Panc1 (cell line): ENCODE results near the gene C2orf80. TPM values are rescaled to one million over a fixed set of nuclear protein-coding genes. Genes with fewer than 3 reads are reported as not detected.

Experiments
- ATAC-seq: fragments of 200-7000 bp; cut with Tn5 transposase; 2 replicates; pipeline ENCODE4 v1.9.1; 2020; ENCODE audit warnings: mild to moderate bottlenecking, moderate library complexity
- Bru-seq: library from RNA; stranded (reverse); fragments of 400-500 nt; gene quantifications from one replicate; lab custom pipeline; 2021; lab: Mats Ljungman, UMichigan
- BruChase-seq, 2 experiments: library from RNA; stranded (reverse); fragments of 400-500 nt; gene quantifications; one replicate each; lab custom pipeline; 2021; lab: Mats Ljungman, UMichigan
- BruUV-seq: library from RNA; stranded (reverse); fragments of 400-500 nt; replicated peaks from 2 replicates; lab custom pipeline; 2021; lab: Mats Ljungman, UMichigan
- CTCF ChIA-PET: fragments of 300-600 bp; sonication (Branson Sonifier 250); formaldehyde crosslinking; loops from one replicate; lab custom pipeline; 2022; ENCODE audit warnings: antibody characterized with exemption; lab: Charles Lee
- POLR2A ChIA-PET: fragments of 300-600 bp; sonication (Branson Sonifier 250); formaldehyde crosslinking; loops from one replicate; lab custom pipeline; 2022; ENCODE audit warnings: antibody characterized with exemption; lab: Charles Lee
- DNase-seq: peaks from one replicate; pipeline ENCODE4 v3.0.0-alpha.2; 2010; ENCODE audit warnings: low read depth, low spot score
- H3K27ac ChIP-seq: 2 replicates; pipeline ENCODE4 v1.5.1; 2011; ENCODE audit warnings: mild to moderate bottlenecking, low read length, inconsistent platforms
- H3K27me3 ChIP-seq: fragments of 200-500 bp; sonication (Bioruptor generic); 2 replicates; pipeline ENCODE4 v1.6.0; 2014; ENCODE audit warnings: low read length, inconsistent platforms; ENCODE audit not compliant: control insufficient read depth, insufficient read depth
- H3K36me3 ChIP-seq: fragments of 200-500 bp; sonication (Bioruptor generic); 2 replicates; pipeline ENCODE4 v1.5.1; 2014; ENCODE audit warnings: inconsistent platforms, mild to moderate bottlenecking, low read length, moderate library complexity; ENCODE audit not compliant: control insufficient read depth, insufficient read depth
- H3K4me1 ChIP-seq: 2 replicates; pipeline ENCODE4 v1.5.1; 2011; ENCODE audit warnings: inconsistent platforms, mild to moderate bottlenecking, low read length, moderate library complexity; ENCODE audit not compliant: control insufficient read depth, insufficient read depth
- H3K4me3 ChIP-seq, 2 experiments: 2 replicates each; pipeline ENCODE4 v1.5.1; 2011 to 2012; ENCODE audit warnings: low read depth in 2 of 2, low read length in 2 of 2, mild to moderate bottlenecking in 2 of 2, inconsistent platforms in 1 of 2, moderate library complexity in 1 of 2
- H3K9me3 ChIP-seq: fragments of 200-500 bp; sonication (Bioruptor generic); 2 replicates; pipeline ENCODE4 v1.5.1; 2014; ENCODE audit warnings: low read depth, mild to moderate bottlenecking, inconsistent platforms, low read length, moderate library complexity; ENCODE audit not compliant: control insufficient read depth, insufficient read depth
- POLR2AphosphoS5 ChIP-seq: IDR thresholded peaks from 2 replicates; pipeline ENCODE4 v1.6.1; 2012; ENCODE audit warnings: mild to moderate bottlenecking, low read depth, low read length, moderate library complexity
- SIN3A ChIP-seq: IDR thresholded peaks from 2 replicates; pipeline ENCODE4 v1.6.1; 2012; ENCODE audit warnings: low read depth, mild to moderate bottlenecking, low read length, moderate library complexity, borderline replicate concordance; ENCODE audit not compliant: insufficient read depth
- TCF7L2 ChIP-seq: IDR thresholded peaks from 2 replicates; pipeline ENCODE4 v1.6.1; 2011; ENCODE audit warnings: mild to moderate bottlenecking, low read depth, low read length, inconsistent platforms
- in situ Hi-C: cut with HindIII; loops from 2 replicates; pipeline ENCODE4 v1.10.0; 2016; ENCODE audit warnings: low sequenced_read_pairs, low pct_unique_long_range_greater_than_20kb
- intact Hi-C: fragments of 100-400 bp; cut with micrococcal nuclease; formaldehyde crosslinking; loops from one replicate; pipeline ENCODE4 v1.10.0; 2022; ENCODE audit not compliant: unreplicated experiment
- long read RNA-seq: library from polyadenylated mRNA; unstranded; transcript quantifications from one replicate; pipeline ENCODE4 v2.0.0, GENCODE V29; 2021; ENCODE audit not compliant: unreplicated experiment
- polyA plus RNA-seq: library from polyadenylated mRNA; unstranded; fragments of >200 nt; gene quantifications from one replicate; pipeline ENCODE4 v1.2.1, GENCODE V29; 2012; ENCODE audit warnings: missing spikeins; ENCODE audit not compliant: insufficient read length
- total RNA-seq: library from RNA; stranded (reverse); gene quantifications from one replicate; pipeline ENCODE4 v1.2.1, GENCODE V29; 2021; ENCODE audit not compliant: unreplicated experiment
- TF ChIP-seq, protein P1 (sequence below): fragments of 450-650 bp; IDR thresholded peaks from 2 replicates; pipeline ENCODE4 v1.5.1; 2017; ENCODE audit warnings: mild to moderate bottlenecking
- TF ChIP-seq, protein P2 (sequence below), 2 experiments: IDR thresholded peaks; 2 replicates each; pipeline ENCODE4 v1.6.1; 2011 to 2012; ENCODE audit warnings: low read depth in 2 of 2, control low read depth in 1 of 2, low read length in 1 of 2, mild to moderate bottlenecking in 1 of 2, moderate library complexity in 1 of 2; ENCODE audit not compliant: insufficient read depth in 1 of 2

C2orf80 gene
- total RNA-seq: not detected
- polyA plus RNA-seq: not detected
- not detected for Bru-seq, nascent RNA
- not detected for BruChase-seq, experiment 1, labeled RNA remaining after a 2-hour chase
- BruChase-seq, experiment 2, labeled RNA remaining after a 6-hour chase: percentile 4 among the genes with signal in this experiment
- long read RNA-seq: 0 reads

DNA sequence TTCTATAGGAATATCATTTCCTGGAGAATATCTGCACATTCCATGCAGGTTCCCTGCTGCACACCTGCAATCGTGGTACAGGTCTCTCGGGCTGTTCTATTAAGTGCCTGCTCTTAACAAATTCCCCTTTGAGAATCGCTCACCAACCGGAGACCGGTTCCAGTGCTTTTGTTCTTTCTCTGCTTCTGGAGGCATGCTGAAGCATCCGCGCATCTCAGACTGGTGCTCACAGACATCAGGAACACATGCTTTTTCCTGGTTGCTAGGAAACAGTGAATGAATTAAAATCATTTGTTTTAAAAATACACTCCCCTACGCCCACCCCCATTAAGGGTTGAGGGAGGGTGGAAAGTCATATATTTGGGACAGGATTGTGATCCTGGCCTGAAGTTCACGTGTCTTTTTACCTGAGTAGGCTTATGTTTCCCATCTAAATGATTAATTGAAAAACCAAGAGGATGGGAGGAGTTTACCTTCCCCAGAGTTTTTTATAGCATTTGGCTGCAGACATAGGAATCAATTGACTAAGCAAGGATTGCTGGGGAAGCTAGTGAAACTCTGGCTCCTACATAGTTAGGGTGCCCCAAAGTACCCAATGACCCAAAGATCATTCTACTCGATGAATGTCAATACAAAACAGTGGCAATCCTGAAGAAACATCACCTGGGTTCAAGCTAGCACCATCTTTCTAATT, at the start of gene C2orf80:
TSS of gene C2orf80 (minus strand) at position 221 of the 694 bp plus-strand sequence. CDS start 3,044 bp downstream, outside the sequence.
- BruUV-seq: no TSS peak
- no peaks in the 10 kb centered on the region for H3K9me3 ChIP-seq
- H3K36me3 ChIP-seq: no peaks in the 10 kb centered on the region
- H3K27ac ChIP-seq: no peak within 1 kb of the TSS
- intact Hi-C loops: no loop called here
- DNase-seq (no peak), ATAC-seq (no peak)
- POLR2A ChIA-PET: no interaction called here
- CTCF ChIA-PET: no interaction called here
- H3K4me3 ChIP-seq: no peak within 1 kb of the TSS
- H3K4me1 ChIP-seq: no peaks in the 10 kb centered on the region; the same call in 1 of the 2 replicates
- no peak for TF ChIP-seq POLR2AphosphoS5
- H3K27me3 ChIP-seq: peaks cover 10% of the 10 kb centered on the region; the same call in 1 of the 2 replicates
- in situ Hi-C loops: no loop called here

DNA sequence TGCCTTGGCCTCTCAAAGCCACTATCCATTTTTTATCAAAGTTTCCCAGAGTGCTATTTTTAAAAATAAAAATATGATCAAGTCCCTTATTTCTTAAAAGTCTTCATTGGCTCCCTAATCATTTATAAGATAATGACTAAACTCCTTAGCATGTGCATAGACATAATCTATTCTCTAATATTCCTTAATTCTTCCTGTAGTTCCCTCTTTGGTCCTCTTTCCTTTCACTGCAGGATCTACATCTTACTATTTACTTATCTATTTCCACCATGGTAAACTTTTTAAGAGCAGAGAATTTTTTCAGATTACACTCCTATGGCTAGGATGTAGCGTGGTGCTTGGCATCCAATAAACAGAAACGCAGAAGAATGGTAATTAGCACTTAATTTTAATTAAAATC, 46.0 kb upstream of the C2orf80 start:
- CTCF ChIA-PET: no interaction called here
- ATAC-seq (no peak), DNase-seq (no peak)
- H3K27me3 ChIP-seq: no peaks in the 10 kb centered on the region
- in situ Hi-C loops (no loop called here), intact Hi-C loops (no loop called here)
- POLR2A ChIA-PET: no interaction called here
- 0 out of 2 replicates have a peak, but pooled peaks cover 7% of the 10 kb centered on the region for H3K36me3 ChIP-seq
- H3K9me3 ChIP-seq: peaks cover 4% of the 10 kb centered on the region; the same call in 1 of the 2 replicates
- H3K4me1 ChIP-seq: no peaks in the 10 kb centered on the region
- no peak overlapping the region for H3K27ac ChIP-seq
- TF ChIP-seq POLR2AphosphoS5 (no peak), TCF7L2 (no peak), SIN3A (no peak)
- TF ChIP-seq, protein P1, sequence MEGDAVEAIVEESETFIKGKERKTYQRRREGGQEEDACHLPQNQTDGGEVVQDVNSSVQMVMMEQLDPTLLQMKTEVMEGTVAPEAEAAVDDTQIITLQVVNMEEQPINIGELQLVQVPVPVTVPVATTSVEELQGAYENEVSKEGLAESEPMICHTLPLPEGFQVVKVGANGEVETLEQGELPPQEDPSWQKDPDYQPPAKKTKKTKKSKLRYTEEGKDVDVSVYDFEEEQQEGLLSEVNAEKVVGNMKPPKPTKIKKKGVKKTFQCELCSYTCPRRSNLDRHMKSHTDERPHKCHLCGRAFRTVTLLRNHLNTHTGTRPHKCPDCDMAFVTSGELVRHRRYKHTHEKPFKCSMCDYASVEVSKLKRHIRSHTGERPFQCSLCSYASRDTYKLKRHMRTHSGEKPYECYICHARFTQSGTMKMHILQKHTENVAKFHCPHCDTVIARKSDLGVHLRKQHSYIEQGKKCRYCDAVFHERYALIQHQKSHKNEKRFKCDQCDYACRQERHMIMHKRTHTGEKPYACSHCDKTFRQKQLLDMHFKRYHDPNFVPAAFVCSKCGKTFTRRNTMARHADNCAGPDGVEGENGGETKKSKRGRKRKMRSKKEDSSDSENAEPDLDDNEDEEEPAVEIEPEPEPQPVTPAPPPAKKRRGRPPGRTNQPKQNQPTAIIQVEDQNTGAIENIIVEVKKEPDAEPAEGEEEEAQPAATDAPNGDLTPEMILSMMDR: no peak
- TF ChIP-seq, protein P2, sequence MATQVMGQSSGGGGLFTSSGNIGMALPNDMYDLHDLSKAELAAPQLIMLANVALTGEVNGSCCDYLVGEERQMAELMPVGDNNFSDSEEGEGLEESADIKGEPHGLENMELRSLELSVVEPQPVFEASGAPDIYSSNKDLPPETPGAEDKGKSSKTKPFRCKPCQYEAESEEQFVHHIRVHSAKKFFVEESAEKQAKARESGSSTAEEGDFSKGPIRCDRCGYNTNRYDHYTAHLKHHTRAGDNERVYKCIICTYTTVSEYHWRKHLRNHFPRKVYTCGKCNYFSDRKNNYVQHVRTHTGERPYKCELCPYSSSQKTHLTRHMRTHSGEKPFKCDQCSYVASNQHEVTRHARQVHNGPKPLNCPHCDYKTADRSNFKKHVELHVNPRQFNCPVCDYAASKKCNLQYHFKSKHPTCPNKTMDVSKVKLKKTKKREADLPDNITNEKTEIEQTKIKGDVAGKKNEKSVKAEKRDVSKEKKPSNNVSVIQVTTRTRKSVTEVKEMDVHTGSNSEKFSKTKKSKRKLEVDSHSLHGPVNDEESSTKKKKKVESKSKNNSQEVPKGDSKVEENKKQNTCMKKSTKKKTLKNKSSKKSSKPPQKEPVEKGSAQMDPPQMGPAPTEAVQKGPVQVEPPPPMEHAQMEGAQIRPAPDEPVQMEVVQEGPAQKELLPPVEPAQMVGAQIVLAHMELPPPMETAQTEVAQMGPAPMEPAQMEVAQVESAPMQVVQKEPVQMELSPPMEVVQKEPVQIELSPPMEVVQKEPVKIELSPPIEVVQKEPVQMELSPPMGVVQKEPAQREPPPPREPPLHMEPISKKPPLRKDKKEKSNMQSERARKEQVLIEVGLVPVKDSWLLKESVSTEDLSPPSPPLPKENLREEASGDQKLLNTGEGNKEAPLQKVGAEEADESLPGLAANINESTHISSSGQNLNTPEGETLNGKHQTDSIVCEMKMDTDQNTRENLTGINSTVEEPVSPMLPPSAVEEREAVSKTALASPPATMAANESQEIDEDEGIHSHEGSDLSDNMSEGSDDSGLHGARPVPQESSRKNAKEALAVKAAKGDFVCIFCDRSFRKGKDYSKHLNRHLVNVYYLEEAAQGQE (IDR thresholded peaks at IDR 0.05; ENCODE audit: insufficient read depth in 1 of 2, low read depth in 2 of 2, low read length in 1 of 2): no peak
- no TSS peak for BruUV-seq
- no peak overlapping the region for H3K4me3 ChIP-seq
